ENCODE results near the gene NIM1K. TPM values are rescaled to one million over a fixed set of nuclear protein-coding genes. Genes with fewer than 3 reads are reported as not detected.

The NIM1K gene
- total and polyA plus RNA-seq, 2 donors (not counting 1 experiment from before 2014, with no cell fraction given), result 0.13 to 0.32 TPM

DNA sequence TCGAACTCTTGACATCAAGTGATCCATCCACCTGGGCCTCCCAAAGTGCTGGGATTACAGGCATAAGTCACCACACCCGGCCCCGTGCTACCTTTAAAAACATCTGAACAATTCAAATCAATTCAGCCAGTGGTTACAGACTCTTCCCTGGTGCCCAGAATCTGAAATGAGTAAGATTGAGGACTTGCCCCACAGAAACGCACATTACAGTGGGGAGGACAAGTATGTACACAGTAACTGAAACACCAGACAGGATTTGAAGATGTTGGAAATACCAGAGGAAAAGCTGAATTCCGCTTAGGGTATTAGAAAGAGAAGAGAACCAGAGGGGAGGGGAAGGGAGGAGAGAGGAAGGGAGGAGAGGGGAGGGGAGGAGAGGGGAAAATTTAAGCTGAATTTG, 17.8 kb downstream of the NIM1K start:
- Histone ChIP-seq H3K36me3 (replicated peaks in 1 of 2; ENCODE audit: control extremely low read depth in 1 of 2, control insufficient read depth in 1 of 2, extremely low read depth in 1 of 2, insufficient read depth in 2 of 2, low read length in 1 of 2) (no peaks in the 10 kb centered on the region), H3K9ac (ENCODE audit: low read length) (no peak overlapping the region), H3K9me3 (ENCODE audit: control extremely low read depth in 1 of 3, control insufficient read depth in 2 of 3, insufficient read depth in 1 of 3, low read length in 2 of 3) (no peaks in the 10 kb centered on the region), H3K4me2 (replicated peaks; ENCODE audit: low read depth, low read length, poor library complexity, severe bottlenecking) (no peak overlapping the region), H3K4me1 (ENCODE audit: control insufficient read depth in 2 of 2, insufficient read depth in 2 of 2, low read length in 2 of 2) (no peaks in the 10 kb centered on the region), H4K20me1 (ENCODE audit: control insufficient read depth, insufficient read depth, low read length, poor library complexity, severe bottlenecking) (no peaks in the 10 kb centered on the region), H3K27ac (ENCODE audit: low read length in 2 of 2) (no peak overlapping the region), H3K79me2 (ENCODE audit: control insufficient read depth, insufficient read depth, low read length) (no peaks in the 10 kb centered on the region), H3K27me3 (replicated peaks in 1 of 4; ENCODE audit: control extremely low read depth in 1 of 4, control insufficient read depth in 3 of 4, insufficient read depth in 4 of 4, low read length in 3 of 4) (no peaks in the 10 kb centered on the region), H3K4me3 (ENCODE audit: control extremely low read depth in 1 of 5, extremely low read depth in 1 of 5, insufficient read depth in 1 of 5, low read depth in 2 of 5, low read length in 4 of 5) (no peak overlapping the region), H2AFZ (ENCODE audit: insufficient read depth, low read depth, low read length, poor library complexity, severe bottlenecking) (no peak overlapping the region)
- ChIA-PET POLR2A (no interaction called here), CTCF (interaction anchor here (0.7 kb wide), 1 partner anchor 261 kb away, joined by 3 read pairs; no protein-coding TSS in a partner anchor)
- no peak for DNase-seq
- 100% methylated on average over 2 of the region's 5 CpGs for WGBS (ENCODE audit: insufficient coverage)
- no peak overlapping the region for H3K4me3 Mint-ChIP-seq
- ATAC-seq (ENCODE audit: low read depth), result no peak
- no peak for TF ChIP-seq EZH2 (IDR thresholded peaks at IDR 0.05; ENCODE audit: borderline replicate concordance, insufficient read depth, low read depth, low read length, poor library complexity, severe bottlenecking)
- TF ChIP-seq, protein P1, sequence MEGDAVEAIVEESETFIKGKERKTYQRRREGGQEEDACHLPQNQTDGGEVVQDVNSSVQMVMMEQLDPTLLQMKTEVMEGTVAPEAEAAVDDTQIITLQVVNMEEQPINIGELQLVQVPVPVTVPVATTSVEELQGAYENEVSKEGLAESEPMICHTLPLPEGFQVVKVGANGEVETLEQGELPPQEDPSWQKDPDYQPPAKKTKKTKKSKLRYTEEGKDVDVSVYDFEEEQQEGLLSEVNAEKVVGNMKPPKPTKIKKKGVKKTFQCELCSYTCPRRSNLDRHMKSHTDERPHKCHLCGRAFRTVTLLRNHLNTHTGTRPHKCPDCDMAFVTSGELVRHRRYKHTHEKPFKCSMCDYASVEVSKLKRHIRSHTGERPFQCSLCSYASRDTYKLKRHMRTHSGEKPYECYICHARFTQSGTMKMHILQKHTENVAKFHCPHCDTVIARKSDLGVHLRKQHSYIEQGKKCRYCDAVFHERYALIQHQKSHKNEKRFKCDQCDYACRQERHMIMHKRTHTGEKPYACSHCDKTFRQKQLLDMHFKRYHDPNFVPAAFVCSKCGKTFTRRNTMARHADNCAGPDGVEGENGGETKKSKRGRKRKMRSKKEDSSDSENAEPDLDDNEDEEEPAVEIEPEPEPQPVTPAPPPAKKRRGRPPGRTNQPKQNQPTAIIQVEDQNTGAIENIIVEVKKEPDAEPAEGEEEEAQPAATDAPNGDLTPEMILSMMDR (IDR thresholded peaks at IDR 0.05), result no peak
- no peaks in the 10 kb centered on the region for H3K9me3 Mint-ChIP-seq (ENCODE audit: insufficient read depth)
- peaks cover 34% of the 10 kb centered on the region for H3K27me3 Mint-ChIP-seq
- H3K4me1 Mint-ChIP-seq, result no peaks in the 10 kb centered on the region
- no peak overlapping the region for H3K27ac Mint-ChIP-seq
- intact Hi-C loops (cut with micrococcal nuclease), result no loop called here

DNA sequence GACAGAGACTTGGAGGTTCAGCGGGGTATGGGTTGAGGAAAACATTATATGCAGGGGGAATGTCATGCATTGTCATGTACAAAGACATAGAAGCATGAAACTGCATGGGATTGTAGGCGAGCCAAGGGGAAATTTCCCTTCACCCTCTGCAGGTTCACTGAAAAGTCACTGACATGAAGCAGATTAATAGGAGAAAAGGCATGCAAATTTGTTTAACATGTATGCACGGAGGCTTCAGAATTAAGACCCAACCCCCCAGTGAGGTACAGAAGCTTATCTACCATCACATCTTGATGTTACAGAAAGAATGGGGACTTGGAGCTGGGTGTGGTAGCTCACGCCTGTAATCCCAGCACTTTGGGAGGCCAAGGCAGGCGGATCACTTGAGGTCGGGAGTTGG, 18.5 kb downstream of the NIM1K start:
- WGBS (ENCODE audit: insufficient coverage), result no CpG with 5 or more reads among the region's 6 CpGs
- H3K4me3 Mint-ChIP-seq, result no peak overlapping the region

More for the DNA sequence above, 18.5 kb downstream of the NIM1K start:
- Histone ChIP-seq H4K20me1 (ENCODE audit: control insufficient read depth, insufficient read depth, low read length, poor library complexity, severe bottlenecking) (no peaks in the 10 kb centered on the region), H3K9ac (ENCODE audit: low read length) (no peak overlapping the region), H3K36me3 (replicated peaks in 1 of 2; ENCODE audit: control extremely low read depth in 1 of 2, control insufficient read depth in 1 of 2, extremely low read depth in 1 of 2, insufficient read depth in 2 of 2, low read length in 1 of 2) (no peaks in the 10 kb centered on the region), H3K9me3 (ENCODE audit: control extremely low read depth in 1 of 3, control insufficient read depth in 2 of 3, insufficient read depth in 1 of 3, low read length in 2 of 3) (no peaks in the 10 kb centered on the region), H3K4me2 (replicated peaks; ENCODE audit: low read depth, low read length, poor library complexity, severe bottlenecking) (no peak overlapping the region), H3K27ac (ENCODE audit: low read length in 2 of 2) (no peak overlapping the region), H3K4me1 (ENCODE audit: control insufficient read depth in 2 of 2, insufficient read depth in 2 of 2, low read length in 2 of 2) (no peaks in the 10 kb centered on the region), H3K79me2 (ENCODE audit: control insufficient read depth, insufficient read depth, low read length) (no peaks in the 10 kb centered on the region), H2AFZ (ENCODE audit: insufficient read depth, low read depth, low read length, poor library complexity, severe bottlenecking) (no peak overlapping the region), H3K4me3 (ENCODE audit: control extremely low read depth in 1 of 5, extremely low read depth in 1 of 5, insufficient read depth in 1 of 5, low read depth in 2 of 5, low read length in 4 of 5) (no peak overlapping the region), H3K27me3 (replicated peaks in 1 of 4; ENCODE audit: control extremely low read depth in 1 of 4, control insufficient read depth in 3 of 4, insufficient read depth in 4 of 4, low read length in 3 of 4) (no peaks in the 10 kb centered on the region)
- H3K27ac Mint-ChIP-seq, result no peak overlapping the region
- TF ChIP-seq, protein P1 (IDR thresholded peaks at IDR 0.05), result no peak
- no peak for TF ChIP-seq EZH2 (IDR thresholded peaks at IDR 0.05; ENCODE audit: borderline replicate concordance, insufficient read depth, low read depth, low read length, poor library complexity, severe bottlenecking)
- DNase-seq, result no peak
- ATAC-seq (ENCODE audit: low read depth), result no peak
- intact Hi-C loops (cut with micrococcal nuclease), result no loop called here
- H3K27me3 Mint-ChIP-seq, result peaks cover 34% of the 10 kb centered on the region
- CTCF ChIA-PET, result no interaction called here
- H3K4me1 Mint-ChIP-seq, result no peaks in the 10 kb centered on the region
- POLR2A ChIA-PET, result no interaction called here
- H3K9me3 Mint-ChIP-seq (ENCODE audit: insufficient read depth), result no peaks in the 10 kb centered on the region
